ENCODE measurements around the gene DIAPH1.

Gene DIAPH1

DNA sequence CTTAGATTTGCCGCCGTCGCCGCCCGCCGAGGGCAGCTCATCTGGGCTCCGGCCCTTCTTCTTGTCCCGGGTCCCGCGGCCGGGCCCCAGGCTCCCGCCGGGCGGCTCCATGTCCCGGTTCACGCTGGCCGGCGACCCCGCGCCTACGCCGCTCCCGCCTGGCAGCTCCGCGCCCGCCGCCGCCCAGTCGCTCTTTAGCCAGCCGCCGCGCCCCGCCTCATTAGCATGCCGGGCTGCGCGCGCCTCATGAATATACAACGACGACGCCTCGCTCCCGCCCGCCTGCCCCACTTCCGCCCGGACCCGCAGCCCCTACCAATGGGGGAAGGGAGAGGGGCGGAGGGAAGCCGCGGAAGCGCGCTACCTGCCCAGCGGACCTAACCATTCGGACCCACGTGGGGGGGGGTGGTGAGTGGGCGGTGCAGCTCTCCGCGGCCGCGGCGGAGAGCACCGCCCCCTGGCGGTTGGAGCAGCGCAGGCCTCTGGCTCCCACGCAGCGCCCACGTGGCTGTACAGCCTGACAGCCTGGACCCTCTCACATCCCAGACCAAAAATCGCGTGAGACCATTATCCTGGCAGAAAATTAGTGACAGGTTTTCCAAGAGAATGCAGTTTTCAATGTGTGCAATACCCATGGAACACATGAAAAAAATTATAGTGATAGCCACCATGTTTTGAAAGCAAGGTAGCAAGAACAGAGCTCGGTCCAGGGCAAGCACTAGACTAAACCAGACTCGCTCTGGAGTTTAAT lies at the start of gene DIAPH1:
Gene DIAPH1, minus strand, starts transcription at position 197 of the 751 bp plus-strand sequence. Its CDS starts 86 bp downstream, at position 111.
- peak in 55 of 56 donors; percentile 49 to 92 (median 81) for DNase-seq

DNA sequence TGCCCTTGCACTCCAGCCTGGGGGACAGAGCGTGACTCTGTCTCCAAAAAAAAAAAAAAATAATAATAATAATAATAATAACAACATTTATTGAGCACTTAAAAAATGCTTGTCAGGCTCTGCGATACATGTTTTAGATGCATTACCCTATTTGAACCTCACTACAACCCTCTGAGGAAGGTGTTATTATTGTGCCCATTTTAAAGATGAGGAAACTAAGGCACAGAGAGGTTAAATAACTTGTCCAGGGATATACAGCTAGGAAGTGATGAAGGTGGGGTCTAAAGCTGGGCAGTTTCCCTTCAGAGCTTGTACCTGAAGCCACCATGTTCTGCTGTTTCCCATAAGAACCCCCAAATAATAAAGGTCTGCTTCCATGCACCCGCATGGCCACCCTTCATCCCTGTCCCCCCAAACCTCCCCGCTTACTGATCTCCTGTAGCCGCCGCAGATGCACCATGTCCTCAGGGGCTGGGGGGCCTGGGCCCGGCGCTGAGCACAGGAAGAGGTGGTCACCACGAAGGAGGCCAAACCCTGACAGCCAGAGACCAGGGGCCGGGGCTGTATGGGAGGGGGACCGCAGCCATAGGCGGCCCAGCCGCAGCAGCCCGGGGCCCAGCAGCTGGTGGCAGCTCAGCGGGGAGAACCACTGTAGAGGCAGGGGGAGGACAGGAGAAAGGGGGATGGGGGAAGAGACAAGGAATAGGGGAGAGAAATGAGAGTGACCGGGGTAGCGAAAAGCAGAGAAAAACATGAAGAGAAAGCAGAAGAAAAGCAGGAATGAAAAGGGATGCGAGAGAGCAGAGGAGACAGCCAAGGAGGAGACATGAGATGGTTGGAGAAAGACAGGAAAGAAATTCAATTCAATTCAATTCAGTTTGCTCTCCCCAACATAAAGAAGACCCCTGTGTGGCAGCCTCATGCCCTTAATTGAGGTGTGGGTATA lies 47.5 kb upstream of the DIAPH1 start:
- DNase-seq = no peak

DNA sequence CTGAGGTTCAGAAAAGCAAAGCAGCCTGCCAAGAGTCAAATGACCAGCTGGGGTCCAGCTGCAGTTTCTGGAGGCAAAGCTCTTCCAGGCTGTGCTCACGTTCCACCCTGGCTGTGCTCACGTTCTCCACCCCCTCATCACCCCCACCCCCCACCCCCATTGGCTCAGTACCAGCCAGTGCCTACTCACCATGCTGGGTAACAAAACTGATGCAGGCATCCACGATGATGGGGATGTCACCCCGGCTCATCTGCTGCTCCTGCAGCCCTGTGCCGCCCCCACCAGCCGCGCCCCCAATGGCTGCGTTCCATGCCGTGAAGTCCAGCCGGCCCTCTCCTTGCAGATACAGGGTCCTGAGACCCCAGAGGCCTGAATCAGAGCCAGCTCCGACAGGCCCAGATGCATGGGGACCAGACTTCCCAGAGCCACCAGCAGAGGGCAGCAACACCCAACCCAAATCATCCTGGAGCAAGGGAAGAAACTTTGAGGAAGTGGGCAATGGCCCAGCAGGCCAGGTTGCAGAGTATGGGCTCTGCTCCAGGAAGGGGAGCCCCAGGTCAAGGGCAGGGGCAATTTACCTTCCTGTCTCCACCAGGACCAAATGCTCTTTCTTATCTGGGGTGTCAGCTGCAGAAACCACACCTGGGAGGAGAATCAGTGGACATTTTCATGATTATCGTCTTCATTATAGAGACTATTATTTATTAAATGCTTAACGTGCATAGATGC lies 46.1 kb upstream of the DIAPH1 start:
- peak in 49 of 56 donors; percentile 19 to 86 (median 46) for DNase-seq

DNA sequence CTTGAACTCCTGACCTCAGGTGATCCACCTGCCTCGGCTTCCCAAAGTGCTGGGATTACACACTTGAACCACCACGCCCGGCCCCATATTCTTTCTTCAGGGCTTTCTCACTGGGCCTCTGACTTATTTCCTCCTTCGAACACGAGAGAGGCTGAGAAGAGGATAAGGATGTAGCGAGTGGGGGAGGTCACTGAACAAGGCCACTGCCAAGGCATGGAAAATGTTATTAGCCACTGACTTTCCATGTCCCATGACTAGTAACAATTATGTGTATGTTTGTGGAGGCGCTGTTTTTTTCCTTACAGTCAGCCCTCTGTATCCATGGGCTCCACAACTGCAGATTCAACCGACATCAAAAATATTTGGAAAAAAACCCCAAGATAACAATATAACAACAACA lies 44.7 kb upstream of the DIAPH1 start:
- no peak for DNase-seq

DNA sequence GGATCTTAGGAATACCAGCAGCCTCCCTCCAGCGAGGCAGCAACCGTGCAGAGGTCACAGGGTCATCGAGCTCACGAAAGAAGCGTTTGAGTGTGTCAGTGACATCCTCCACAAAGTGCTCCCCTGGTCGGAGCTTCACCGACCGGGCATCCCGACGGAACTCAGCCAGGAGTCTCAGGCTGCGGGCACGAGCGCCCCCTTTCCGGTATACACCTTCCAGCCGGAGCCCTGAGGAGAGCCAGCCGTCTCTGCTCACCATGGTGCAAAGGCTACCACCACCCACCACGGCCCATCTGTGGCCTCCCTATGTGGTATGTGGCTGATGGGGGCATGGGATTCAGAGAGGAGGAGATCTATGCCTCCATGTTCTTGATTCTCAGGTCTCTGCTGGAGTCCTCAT lies 43.2 kb upstream of the DIAPH1 start:
- no peak for DNase-seq

DNA sequence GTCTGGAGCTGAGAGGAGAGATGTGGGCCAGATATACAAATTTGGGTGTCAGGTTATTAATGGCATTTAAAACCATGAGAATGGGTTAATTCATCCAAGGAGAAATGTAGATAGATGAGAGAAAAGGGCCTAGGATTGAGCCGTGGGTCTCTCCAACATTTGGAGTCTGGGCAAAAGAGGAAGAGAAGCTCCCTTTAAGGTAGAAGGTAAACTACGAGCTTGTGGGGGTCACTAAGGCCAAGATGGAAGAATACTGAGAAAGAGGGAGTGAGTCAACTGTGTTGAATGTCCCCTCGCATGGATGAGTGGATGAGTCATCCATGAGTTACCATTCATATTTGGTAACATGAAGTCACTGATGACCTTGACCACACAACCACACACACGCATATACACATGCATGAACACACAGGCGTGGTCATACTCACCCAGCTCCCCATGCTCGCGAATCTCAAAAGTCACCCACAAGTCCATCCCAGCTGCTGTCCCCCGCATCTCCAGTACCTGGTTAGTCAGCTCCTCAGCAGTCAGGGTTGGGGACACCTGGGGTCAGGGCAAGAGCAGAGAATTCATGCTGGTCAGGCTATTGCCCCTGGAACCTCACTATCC lies 39.2 kb upstream of the DIAPH1 start:
- no peak for DNase-seq

DNA sequence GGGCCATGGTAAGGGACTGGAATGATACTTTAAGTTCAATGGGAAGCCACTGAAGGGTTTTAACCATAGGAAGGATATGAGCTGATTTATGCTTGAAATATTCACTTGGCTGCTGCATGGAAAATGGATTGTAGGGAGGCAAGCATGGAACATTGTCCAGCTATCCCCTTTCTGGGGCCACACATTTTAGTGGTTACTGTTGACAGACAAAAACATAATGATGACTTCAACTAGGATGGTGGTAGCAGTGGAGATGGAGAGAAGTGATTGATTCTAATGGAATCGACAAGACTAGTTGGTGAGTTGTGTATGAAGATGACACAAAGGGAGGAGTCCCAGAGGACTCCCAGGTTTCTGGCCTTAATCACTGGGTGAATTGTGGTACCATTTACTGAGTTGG lies 38.6 kb upstream of the DIAPH1 start:
- DNase-seq = no peak

DNA sequence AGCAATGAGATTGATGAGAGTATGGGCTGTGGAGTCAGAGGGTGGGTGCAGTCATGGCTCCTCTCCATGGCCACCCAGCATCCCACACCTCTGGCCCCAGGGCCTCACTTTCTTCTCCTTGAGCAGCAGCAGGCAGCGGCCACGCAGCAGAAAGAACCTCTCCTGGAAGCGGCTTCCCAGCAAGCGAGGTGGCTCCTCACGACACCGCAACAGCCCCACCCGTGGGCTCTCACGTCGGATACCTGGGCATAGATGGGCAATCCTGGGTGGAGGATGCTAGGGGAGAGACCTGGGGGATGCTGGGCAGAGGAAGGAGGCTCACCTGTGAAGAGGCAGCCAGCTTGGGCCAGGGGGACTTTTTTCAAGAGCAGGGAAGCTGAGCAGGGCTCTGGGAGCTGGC lies 37.6 kb upstream of the DIAPH1 start:
- no peak for DNase-seq

DNA sequence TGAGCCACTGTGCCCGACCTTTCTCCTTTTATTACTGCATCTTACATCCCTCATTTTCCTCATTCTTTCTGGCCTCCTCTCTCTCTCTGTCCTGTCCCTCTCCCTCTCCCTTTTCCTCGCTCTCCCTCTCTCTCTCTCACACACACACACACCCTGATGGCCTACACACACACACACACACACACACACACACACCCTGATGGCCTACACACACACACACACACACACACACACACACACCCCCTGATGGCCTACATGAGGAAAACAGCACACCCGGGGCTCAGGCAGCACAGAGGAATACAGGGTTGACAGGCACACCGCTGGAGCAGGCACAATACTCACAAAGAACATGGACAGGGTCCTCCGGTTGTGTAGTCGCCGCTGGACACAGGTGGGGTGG lies 36.2 kb upstream of the DIAPH1 start:
- DNase-seq = no peak

DNA sequence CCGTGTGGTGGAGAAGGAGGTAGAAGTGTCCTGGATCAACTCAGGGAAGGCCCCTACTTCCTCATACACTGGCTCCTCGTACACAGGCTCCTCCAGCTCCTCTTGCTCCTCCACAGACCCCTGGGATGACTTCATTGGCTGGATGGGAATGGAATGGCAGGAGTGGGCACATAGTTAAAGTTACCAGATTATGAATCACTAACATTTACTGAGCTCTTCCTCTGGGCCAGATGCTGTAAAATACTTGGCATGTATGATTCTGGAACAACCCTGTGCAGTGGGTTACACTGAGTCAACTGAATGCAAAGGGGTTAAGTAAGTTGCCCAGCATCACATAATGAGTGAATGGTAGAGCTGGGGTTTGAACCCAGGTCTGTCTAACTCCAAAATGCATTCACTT lies 35.5 kb upstream of the DIAPH1 start:
- no peak for DNase-seq

DNA sequence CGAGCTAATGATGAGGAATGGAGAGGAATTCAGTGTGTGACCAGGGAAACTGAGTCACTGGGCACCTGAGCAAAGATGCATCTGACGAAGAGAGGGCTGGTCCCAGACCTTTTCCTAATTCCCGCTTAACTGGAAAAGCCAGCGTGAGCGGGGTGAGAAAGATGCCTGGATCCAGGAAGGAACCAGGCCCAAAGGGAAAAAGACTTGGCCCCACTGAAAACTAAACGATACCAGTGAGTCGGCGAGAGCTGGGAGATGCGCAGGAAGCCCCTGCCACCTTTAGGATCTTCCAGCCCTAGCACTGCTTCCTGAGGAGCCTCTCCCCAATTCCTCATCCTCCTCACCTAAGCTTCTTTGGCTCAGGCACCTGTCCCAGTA lies 32.9 kb upstream of the DIAPH1 start:
- no peak for DNase-seq

DNA sequence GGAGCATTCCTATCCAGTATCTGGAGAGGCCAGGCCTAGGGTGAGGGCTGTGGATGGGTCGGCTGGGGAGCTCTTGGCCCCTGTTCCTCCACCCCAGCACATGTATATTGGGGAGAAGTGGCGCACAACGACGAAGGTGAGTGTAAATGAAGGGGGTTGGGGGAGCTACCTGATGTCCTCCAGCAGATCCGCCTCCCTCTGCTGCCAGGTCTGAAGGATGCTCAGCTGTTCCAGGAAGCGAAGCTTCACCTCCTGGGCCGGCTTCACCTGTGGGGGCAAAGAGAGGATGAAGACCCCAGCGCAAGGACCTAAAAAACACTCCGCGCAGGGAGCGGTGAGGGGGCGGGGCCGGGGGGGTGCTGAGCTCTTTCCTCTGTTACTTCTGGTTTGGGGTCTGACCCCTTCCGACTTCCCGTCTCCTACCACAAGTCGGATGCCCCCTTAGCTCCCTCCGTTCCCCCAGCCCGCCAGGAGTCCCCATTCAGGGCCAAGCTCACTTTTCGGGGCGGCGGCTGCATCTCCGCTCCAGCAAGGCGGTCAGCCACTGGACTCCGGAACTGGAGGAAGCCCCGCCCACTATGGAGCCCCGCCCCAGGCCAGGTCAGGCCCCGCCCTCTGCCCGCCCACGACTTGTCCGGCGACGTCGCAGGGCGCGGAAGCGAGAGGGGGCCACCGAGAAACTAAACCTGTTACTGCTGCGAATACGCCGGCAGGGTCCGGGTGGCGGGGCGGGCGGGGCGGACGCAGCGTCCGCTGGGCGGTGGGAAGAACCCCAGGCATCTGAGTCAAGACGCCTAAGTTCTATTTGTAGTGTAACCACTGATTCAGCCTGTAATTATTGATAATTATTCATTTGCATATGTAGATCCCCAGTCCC lies 32.3 kb upstream of the DIAPH1 start, which contains the start of gene FCHSD1:
Gene FCHSD1, minus strand, starts transcription at position 568 of the 877 bp plus-strand sequence. Its CDS starts 50 bp downstream, at position 518.
- peak in 52 of 56 donors; percentile 23 to 91 (median 74) for DNase-seq

DNA sequence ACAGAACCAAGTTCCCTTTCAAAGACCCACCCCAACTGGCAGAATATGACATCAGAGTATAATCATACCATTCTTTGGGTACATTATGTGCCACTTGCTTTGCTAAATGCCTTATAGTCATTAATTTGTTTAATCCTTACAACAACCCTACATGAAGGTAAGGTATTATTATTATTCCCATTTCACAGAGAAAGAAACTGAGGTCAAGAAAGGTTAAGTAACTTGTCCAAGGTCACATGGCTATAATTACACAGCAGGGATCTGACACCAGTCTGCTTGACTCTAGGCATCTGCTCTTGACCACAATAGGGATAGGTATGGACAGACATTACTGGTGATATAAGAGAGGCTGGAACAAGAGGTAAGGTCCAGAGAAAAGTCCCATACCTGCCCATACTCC lies 31.2 kb upstream of the DIAPH1 start:
- no peak for DNase-seq

DNA sequence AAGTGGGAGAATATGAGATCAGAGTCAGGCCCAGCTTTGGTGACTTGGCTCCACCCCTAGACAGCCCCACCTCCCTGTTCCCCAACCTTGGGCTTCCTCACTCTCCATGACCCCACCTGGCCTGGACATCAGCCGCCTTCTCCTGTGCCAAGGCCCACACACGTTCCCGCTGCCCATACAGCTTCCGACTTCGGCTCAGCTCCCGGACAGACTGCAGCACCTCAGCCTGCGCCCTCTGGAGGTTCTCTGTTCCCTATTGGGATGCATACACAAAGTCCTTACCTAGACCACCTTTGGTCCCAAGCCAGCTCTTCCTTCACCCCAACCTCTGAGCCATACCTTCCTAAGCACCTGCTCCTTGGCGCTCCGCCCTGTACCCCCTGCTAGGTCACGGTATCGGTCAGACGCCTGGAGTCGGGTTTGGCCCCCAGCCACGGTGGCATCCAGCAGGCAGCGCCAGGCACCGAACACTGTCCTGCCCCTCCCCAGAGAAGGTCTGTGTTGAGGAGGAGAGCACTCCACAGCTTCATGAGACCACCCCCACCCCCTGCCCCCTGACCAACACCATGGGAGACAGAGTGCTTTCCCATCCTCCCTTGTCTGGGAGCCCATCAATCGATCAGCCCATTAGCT lies 30.4 kb upstream of the DIAPH1 start:
- DNase-seq = no peak

DNA sequence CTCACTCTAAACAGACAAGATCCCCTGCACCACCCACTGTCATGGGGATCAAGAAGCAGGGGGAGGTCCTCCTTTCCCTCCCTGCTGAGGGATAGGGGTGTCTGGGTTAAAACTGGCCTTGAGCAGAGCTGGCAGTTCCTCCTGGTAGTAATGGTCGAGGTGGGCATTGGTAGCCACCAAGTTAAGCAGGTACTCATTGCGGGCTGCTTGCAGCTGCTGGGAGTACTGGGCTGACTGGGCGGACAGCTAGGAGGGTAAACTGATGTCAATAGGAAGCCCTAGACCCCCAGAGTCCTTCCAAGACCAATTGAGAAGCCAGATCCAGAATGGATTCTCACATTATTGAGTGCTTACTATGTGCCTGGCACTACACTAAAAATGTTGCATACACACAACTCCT lies 29.1 kb upstream of the DIAPH1 start:
- no peak for DNase-seq

DNA sequence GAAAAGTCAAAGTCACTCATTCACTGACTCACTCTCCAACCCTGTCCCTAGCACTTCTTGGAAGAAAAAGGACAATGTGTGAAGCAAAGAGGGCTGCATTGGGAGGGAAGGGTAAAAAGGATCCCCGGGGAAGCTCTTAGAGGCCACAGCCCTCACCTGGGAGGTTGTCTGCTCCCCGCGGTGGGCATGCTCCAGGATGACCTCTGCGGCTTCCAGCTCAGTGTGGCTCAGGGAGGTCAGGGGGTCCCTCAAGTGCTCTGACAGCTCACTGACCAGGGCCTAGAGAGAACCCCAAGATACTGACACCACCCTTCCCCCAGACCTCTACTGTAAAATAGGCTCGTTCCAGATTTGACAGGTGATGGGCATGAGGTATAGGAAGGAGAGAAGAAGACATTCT lies 28.4 kb upstream of the DIAPH1 start:
- DNase-seq = no peak

DNA sequence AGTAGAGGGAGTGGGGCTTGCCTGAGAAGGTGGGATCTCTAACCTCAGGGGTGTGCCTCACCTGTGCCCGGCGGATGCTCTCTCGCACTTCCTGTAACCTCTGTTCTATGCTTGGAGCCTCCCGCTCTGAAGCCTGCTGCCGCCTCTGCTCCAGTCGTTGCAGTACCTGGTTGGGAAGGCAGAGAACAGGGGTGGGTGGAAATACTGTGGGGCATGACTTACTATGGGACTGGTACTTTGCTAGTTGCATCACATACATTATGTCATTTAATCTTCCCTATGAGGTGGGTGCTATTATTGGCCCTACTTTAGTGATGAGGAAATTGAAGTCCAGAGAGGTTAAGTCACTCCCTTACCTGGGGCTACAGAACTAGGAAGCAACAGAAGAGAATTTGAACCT lies 27.2 kb upstream of the DIAPH1 start:
- DNase-seq = peak in 22 of 56 donors; percentile 5 to 70 (median 39)

DNA sequence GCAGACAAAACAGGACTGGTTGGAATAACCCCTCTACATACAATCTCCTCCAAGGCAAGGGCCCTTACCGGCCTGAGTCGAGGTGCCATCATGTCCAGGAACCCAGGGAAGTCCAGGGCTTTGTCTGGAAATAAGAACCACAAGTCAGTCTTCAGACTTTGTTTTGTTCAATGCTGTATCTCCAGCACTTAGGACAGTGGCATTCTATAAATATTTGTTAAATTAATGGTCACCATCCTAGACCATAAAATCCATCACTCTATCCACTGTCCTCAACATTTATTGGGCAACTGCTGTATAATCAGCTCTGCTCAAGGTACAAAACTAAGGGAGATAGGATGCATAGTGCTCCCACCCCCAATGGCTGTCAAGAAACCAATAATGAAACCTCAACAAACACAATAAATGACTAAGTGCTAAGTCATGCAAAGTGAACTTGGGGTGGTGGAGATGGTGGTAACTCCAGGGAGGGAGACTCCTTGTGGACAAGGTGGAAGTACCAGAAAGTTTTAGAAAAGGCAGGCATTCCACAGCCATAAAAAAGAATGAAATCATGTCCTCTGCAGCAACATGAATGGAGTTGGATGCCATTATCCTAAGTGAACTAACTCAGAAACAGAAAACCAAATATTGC lies 23.0 kb upstream of the DIAPH1 start:
- DNase-seq = no peak

DNA sequence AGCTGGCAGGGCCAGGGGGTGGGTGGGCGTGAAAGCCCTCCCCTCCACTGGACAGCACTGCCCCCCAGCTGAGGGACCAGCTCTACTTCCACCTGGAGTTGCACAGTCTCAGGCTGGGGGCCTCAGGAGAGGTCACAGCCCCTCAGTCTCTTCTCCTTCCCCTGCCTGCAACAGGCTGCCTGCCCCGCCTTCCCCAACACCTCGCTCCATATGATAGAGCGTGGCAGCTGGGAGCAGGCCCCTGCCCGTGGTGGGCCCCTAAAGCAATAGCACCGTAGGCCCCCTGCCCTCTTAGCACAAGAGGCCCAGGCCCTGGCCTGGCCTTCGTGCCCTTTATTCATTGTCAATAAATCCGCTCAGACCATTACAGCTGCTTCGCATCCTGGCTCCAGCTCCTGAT lies 21.9 kb upstream of the DIAPH1 start:
- no peak for DNase-seq
